Measurements from ENCODE around the gene BCL7B. TPM values are rescaled to one million over a fixed set of nuclear protein-coding genes. Genes with fewer than 3 reads are reported as not detected.

The BCL7B gene
- total RNA-seq, 1 donor from 2014 or later, result 32.8 TPM

- DNase-seq (ENCODE audit: extremely low spot score, unreplicated experiment), result no peak
- Mint-ChIP-seq H3K9me3 (no peaks in the 10 kb centered on the region), H3K36me3 (peaks cover 5% of the 10 kb centered on the region), H3K4me3 (no peak overlapping the region), H3K4me1 (ENCODE audit: unreplicated experiment) (no peaks in the 10 kb centered on the region), H3K27me3 (peaks cover 21% of the 10 kb centered on the region), H3K27ac (peak overlapping the region; percentile 29)
- no peak for TF ChIP-seq CTCF (conservative IDR thresholded peaks at IDR 0.05)
These were observed 41.8 kb upstream of the BCL7B start for GRCh38 chr7:73599151-73599882.

- DNase-seq (ENCODE audit: extremely low spot score, unreplicated experiment), result no peak
- H3K9me3 Mint-ChIP-seq, result no peaks in the 10 kb centered on the region
- H3K36me3 Mint-ChIP-seq, result peaks cover 5% of the 10 kb centered on the region
- H3K27ac Mint-ChIP-seq, result no peak overlapping the region
- TF ChIP-seq CTCF (conservative IDR thresholded peaks at IDR 0.05), result no peak
- H3K27me3 Mint-ChIP-seq, result peaks cover 21% of the 10 kb centered on the region
- no peaks in the 10 kb centered on the region for H3K4me1 Mint-ChIP-seq (ENCODE audit: unreplicated experiment)
- no peak overlapping the region for H3K4me3 Mint-ChIP-seq
These were observed 40.7 kb upstream of the BCL7B start for GRCh38 chr7:73597978-73598782.

- no peak for DNase-seq (ENCODE audit: extremely low spot score, unreplicated experiment)
- Mint-ChIP-seq H3K9me3 (no peaks in the 10 kb centered on the region), H3K36me3 (peaks cover 5% of the 10 kb centered on the region), H3K4me3 (no peak overlapping the region), H3K27me3 (peaks cover 17% of the 10 kb centered on the region), H3K4me1 (ENCODE audit: unreplicated experiment) (no peaks in the 10 kb centered on the region), H3K27ac (no peak overlapping the region)
- TF ChIP-seq CTCF (conservative IDR thresholded peaks at IDR 0.05), result no peak
These were observed 38.9 kb upstream of the BCL7B start for GRCh38 chr7:73596191-73597065.

- H3K36me3 Mint-ChIP-seq, result peaks cover 5% of the 10 kb centered on the region
- H3K27me3 Mint-ChIP-seq, result peaks cover 17% of the 10 kb centered on the region
- no peaks in the 10 kb centered on the region for H3K9me3 Mint-ChIP-seq
- no peak for TF ChIP-seq CTCF (conservative IDR thresholded peaks at IDR 0.05)
- H3K4me1 Mint-ChIP-seq (ENCODE audit: unreplicated experiment), result no peaks in the 10 kb centered on the region
- H3K4me3 Mint-ChIP-seq, result no peak overlapping the region
- H3K27ac Mint-ChIP-seq, result no peak overlapping the region
- DNase-seq (ENCODE audit: extremely low spot score, unreplicated experiment), result no peak
These were observed 37.9 kb upstream of the BCL7B start for GRCh38 chr7:73595358-73595757.

- Mint-ChIP-seq H3K27ac (no peak overlapping the region), H3K27me3 (peaks cover 9% of the 10 kb centered on the region), H3K4me1 (ENCODE audit: unreplicated experiment) (no peaks in the 10 kb centered on the region), H3K9me3 (no peaks in the 10 kb centered on the region), H3K36me3 (peaks cover 5% of the 10 kb centered on the region), H3K4me3 (no peak overlapping the region)
- DNase-seq (ENCODE audit: extremely low spot score, unreplicated experiment), result no peak
- no peak for TF ChIP-seq CTCF (conservative IDR thresholded peaks at IDR 0.05)
These were observed 35.9 kb upstream of the BCL7B start for GRCh38 chr7:73593207-73594045.
